ENCODE data around the gene LTB. TPM values are rescaled to one million over a fixed set of nuclear protein-coding genes. Genes with fewer than 3 reads are reported as not detected.

The LTB gene
- polyA plus RNA-seq, 3 donors, result 12.6 to 25.5 (median 21.6) TPM

DNA sequence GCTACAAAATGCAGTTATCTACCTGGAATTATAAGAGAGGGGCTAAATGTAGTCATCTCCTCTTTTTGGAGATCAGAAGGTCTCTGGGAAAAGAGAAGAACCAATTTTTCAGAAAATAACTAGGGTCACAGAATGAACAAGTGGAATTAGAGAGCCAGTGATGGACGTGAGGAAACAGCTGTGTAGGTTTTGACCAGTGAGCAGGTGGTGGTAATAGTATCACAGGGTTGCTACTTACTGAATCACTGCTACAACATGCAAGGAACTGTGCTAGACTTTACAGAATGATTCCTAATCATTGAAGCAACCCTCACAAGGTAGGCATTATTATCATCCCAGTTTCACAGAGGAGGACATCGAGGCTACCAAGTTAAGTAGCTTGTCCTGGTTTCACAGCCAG lies 37.5 kb downstream of the LTB start:
- peaks cover 40 to 54% of the 10 kb centered on the region in 2 donors for H3K4me1 ChIP-seq (ENCODE audit: control insufficient read depth in 1 of 2, insufficient read depth in 2 of 2, low read length in 2 of 2)
- DNase-seq, result no peak
- no peak overlapping the region for H2AFZ ChIP-seq (ENCODE audit: insufficient read depth, low read depth, low read length, poor library complexity, severe bottlenecking)
- H3K36me3 ChIP-seq (replicated peaks in 1 of 2; ENCODE audit: control insufficient read depth in 1 of 2, insufficient read depth in 2 of 2, low read length in 2 of 2), result peaks cover 6 to 13% of the 10 kb centered on the region in 2 donors
- TF ChIP-seq, protein P1, sequence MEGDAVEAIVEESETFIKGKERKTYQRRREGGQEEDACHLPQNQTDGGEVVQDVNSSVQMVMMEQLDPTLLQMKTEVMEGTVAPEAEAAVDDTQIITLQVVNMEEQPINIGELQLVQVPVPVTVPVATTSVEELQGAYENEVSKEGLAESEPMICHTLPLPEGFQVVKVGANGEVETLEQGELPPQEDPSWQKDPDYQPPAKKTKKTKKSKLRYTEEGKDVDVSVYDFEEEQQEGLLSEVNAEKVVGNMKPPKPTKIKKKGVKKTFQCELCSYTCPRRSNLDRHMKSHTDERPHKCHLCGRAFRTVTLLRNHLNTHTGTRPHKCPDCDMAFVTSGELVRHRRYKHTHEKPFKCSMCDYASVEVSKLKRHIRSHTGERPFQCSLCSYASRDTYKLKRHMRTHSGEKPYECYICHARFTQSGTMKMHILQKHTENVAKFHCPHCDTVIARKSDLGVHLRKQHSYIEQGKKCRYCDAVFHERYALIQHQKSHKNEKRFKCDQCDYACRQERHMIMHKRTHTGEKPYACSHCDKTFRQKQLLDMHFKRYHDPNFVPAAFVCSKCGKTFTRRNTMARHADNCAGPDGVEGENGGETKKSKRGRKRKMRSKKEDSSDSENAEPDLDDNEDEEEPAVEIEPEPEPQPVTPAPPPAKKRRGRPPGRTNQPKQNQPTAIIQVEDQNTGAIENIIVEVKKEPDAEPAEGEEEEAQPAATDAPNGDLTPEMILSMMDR (IDR thresholded peaks at IDR 0.05), result no peak
- H3K79me2 ChIP-seq (ENCODE audit: insufficient read depth, low read length), result peaks cover 59% of the 10 kb centered on the region
- no peaks in the 10 kb centered on the region for H3K27me3 ChIP-seq (ENCODE audit: control insufficient read depth in 2 of 2, insufficient read depth in 2 of 2, low read length in 2 of 2)
- H3K4me2 ChIP-seq (replicated peaks; ENCODE audit: extremely low read depth, low read length, poor library complexity, severe bottlenecking), result no peak overlapping the region
- intact Hi-C loops (cut with micrococcal nuclease), result loop anchor here (5.0 to 10.0 kb wide), 8 partner anchors 47 to 410 kb away; partner anchors contain the start of genes MICB (in 2 of the 2), C6orf47 (in 1 of the 2), CLIC1 (in 1 of the 2) and CSNK2B (in 1 of the 2)
- Mint-ChIP-seq H3K4me1 (peaks cover 48% of the 10 kb centered on the region), H3K36me3 (peaks cover 11 to 15% of the 10 kb centered on the region in 2 donors), H3K9me3 (peaks cover 0 to 2% (median 0%) of the 10 kb centered on the region in 7 donors), H3K4me3 (no peak overlapping the region), H3K27me3 (ENCODE audit: low read depth in 3 of 3) (no peaks in the 10 kb centered on the region), H3K27ac (peak overlapping the region in 1 of 7 donors; percentile 72)
- peaks cover 14% of the 10 kb centered on the region for H4K20me1 ChIP-seq (ENCODE audit: insufficient read depth, low read length)
- H3K27ac ChIP-seq (ENCODE audit: low read depth in 1 of 2, low read length in 2 of 2), result no peak overlapping the region
- no peaks in the 10 kb centered on the region for H3K9me3 ChIP-seq (replicated peaks in 1 of 2; ENCODE audit: control insufficient read depth in 1 of 2, insufficient read depth in 1 of 2, low read length in 2 of 2)
- H3K9ac ChIP-seq (ENCODE audit: insufficient read depth, low read length, poor library complexity, severe bottlenecking), result no peak overlapping the region
- WGBS (ENCODE audit: insufficient coverage), result 100% methylated on average over 1 of the region's 2 CpGs
- no peak overlapping the region for H3K4me3 ChIP-seq (replicated peaks in 1 of 3; ENCODE audit: low read depth in 2 of 3, low read length in 3 of 3)

DNA sequence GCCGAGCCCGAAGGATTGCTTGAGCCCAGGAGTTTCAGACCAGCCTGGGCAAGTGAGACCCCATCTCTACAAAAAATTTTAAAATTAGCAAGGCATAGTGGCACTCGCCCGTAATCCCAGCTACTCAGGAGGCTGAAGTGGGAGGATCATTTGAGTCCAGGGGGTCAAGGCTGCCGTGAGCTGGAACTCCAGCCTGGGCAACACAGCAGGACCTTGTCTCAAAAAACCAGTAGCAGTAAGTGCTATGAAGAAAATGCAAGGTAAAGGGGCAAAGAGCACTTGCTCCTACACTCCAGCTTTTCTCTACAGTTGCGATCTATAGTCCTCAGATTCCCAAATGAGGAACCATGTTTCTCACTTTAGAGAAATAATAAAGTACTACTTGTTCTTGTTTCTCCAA lies 38.6 kb downstream of the LTB start:
- no peak for DNase-seq
- Histone ChIP-seq H3K9ac (ENCODE audit: insufficient read depth, low read length, poor library complexity, severe bottlenecking) (no peak overlapping the region), H3K36me3 (replicated peaks in 1 of 2; ENCODE audit: control insufficient read depth in 1 of 2, insufficient read depth in 2 of 2, low read length in 2 of 2) (peaks cover 16 to 18% of the 10 kb centered on the region in 2 donors), H3K4me1 (ENCODE audit: control insufficient read depth in 1 of 2, insufficient read depth in 2 of 2, low read length in 2 of 2) (peaks cover 49 to 60% of the 10 kb centered on the region in 2 donors), H3K79me2 (ENCODE audit: insufficient read depth, low read length) (peaks cover 61% of the 10 kb centered on the region), H2AFZ (ENCODE audit: insufficient read depth, low read depth, low read length, poor library complexity, severe bottlenecking) (no peak overlapping the region), H3K4me2 (replicated peaks; ENCODE audit: extremely low read depth, low read length, poor library complexity, severe bottlenecking) (no peak overlapping the region), H3K9me3 (replicated peaks in 1 of 2; ENCODE audit: control insufficient read depth in 1 of 2, insufficient read depth in 1 of 2, low read length in 2 of 2) (no peaks in the 10 kb centered on the region), H3K4me3 (replicated peaks in 1 of 3; ENCODE audit: low read depth in 2 of 3, low read length in 3 of 3) (no peak overlapping the region), H4K20me1 (ENCODE audit: insufficient read depth, low read length) (peaks cover 24% of the 10 kb centered on the region), H3K27ac (ENCODE audit: low read depth in 1 of 2, low read length in 2 of 2) (no peak overlapping the region), H3K27me3 (ENCODE audit: control insufficient read depth in 2 of 2, insufficient read depth in 2 of 2, low read length in 2 of 2) (no peaks in the 10 kb centered on the region)
- intact Hi-C loops (cut with micrococcal nuclease), result loop anchor here (5.0 to 10.0 kb wide), 7 partner anchors 46 to 411 kb away; partner anchors contain the start of genes MICB (in 2 of the 2), CLIC1 (in 1 of the 2), CSNK2B (in 1 of the 2) and LY6G5B (in 1 of the 2)
- Mint-ChIP-seq H3K36me3 (peaks cover 19% of the 10 kb centered on the region in 2 donors), H3K9me3 (peaks cover 0 to 2% (median 0%) of the 10 kb centered on the region in 7 donors), H3K27ac (peak overlapping the region in 3 of 7 donors; percentile 32 to 72 (median 38)), H3K4me1 (peaks cover 56% of the 10 kb centered on the region), H3K27me3 (ENCODE audit: low read depth in 3 of 3) (no peaks in the 10 kb centered on the region), H3K4me3 (no peak overlapping the region)
- 90% methylated on average over 2 of the region's 6 CpGs for WGBS (ENCODE audit: insufficient coverage)
- TF ChIP-seq, protein P1 (IDR thresholded peaks at IDR 0.05), result no peak

Data from CD14-positive monocyte (primary cell).